CD4-positive, alpha-beta T cell treated with Interleukin-17A for 4 hours (primary cell): ENCODE measurements around the gene TOX4.
"Not testable (repeated sequence)": the region's sequence is repeated elsewhere in the genome, so short reads cannot be mapped to it uniquely, and the experiment has no call there.

Experiments used
- DNase-seq: peaks from one replicate; pipeline ENCODE4 v3.0.0-alpha.2; 2020; ENCODE audit warnings: mixed read lengths

TOX4 gene

GRCh38 chr14:21476925-21477681 lies at the start of gene TOX4, which contains the start of gene RAB2B:
TSS of gene TOX4 (plus strand) at chr14:21477195. CDS start at chr14:21477279, 84 bp downstream.
TSS of gene RAB2B (minus strand) at chr14:21476959. CDS start at chr14:21476872, 87 bp downstream.
- peak; percentile 93 for DNase-seq

DNA sequence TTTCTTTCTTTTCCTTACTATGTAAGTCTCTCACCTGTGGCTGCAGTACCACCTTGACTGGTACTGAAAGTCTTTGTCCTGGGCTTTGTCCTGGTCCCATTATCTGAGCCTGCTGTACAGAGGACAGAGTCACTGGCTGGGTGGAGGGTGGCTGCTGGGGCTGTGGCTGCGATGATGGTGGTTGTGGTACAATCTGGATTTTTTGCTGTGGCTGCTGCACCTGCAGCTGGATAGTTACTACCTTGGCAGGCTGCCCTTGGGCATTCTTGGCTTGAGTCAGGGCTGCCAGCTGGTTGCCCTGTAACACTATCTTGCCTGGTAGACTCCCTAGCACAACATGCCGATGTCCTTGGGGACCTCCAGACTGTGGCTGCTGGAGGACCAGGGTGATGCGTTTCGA lies 48.1 kb upstream of the TOX4 start:
- no peak for DNase-seq

DNA sequence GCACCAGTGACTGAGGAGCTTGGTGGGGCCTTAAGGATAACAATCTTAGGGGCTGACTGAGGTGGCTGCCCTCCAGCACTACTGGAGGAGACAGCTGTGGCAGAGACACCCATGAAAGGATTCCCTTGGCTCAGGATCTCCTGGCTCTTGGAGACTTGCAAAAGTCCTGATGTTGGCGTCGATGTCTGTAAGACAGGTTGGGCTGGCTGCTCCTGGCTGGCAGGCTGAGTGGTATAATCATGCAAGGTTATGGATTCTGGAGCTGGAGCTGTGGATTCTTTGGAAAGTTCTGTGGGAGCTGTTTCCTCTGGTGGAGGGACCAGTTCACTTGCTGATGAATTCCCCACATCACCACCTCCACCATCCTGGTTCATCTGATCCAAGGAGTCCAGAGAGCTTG lies 45.9 kb upstream of the TOX4 start:
- DNase-seq: no peak

DNA sequence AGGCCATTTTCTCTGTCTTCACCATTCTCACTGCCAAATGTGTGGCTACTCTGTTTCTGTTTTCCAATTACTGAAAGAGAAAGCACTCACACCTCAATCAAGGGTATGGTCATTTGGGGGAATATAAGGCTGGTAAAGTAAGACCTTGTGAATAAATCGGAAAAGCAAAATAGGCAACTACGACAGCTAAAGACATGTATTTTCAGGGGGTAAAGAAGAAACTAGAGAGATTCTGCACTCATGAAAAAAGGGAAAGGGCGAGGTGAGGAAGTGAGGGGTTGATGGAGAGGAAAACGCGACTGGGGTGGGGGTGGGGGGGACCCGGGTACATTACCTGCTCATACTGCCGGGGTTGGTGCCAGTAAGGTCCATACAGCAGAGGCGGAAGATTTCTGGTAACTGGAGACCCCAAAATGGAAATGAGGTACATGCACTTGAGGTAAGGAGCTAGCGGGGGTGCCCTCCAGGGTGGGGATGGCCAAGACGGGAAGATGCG lies 40.4 kb upstream of the TOX4 start:
- DNase-seq: no peak

DNA sequence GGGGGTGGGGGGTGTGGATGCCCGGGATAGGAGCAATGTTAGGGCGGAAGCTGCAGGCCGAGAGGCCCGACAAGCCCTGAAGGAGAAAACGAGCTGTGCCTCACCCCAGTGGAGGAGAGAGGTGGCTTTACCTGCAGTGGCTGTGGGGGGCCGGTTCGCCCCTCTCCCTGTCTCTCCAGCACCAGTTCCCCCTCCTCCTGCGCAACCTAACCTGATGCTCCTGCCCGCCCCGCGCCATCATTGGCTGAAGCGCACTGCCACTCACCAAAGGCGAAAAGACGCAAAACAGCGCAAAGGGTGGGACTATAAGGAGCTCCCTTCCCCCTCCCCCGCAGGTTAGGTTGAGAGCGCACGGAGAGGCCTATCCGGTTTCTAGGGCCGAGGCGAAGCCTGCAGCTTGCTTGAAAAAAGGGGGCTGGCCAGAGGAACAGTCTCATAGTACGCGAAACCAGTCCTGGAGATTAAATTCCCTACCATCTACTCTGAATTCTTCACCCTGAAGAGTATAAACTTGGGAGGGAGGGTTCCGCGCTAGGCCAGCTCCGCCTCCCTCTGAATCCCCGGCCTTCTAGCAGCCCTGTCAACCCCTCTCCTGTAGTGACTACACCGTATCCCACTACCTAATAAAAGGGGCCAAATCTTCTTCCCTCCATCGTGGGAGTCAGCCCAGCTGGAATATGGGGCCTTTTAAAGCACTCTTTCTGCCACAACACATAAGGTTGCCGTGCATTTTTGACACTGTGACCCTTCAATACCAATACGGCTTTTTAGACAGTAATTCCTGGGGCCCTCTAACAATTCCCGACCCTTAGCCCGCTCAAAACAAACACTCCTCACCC lies 39.7 kb upstream of the TOX4 start:
- DNase-seq: peak; percentile 99

DNA sequence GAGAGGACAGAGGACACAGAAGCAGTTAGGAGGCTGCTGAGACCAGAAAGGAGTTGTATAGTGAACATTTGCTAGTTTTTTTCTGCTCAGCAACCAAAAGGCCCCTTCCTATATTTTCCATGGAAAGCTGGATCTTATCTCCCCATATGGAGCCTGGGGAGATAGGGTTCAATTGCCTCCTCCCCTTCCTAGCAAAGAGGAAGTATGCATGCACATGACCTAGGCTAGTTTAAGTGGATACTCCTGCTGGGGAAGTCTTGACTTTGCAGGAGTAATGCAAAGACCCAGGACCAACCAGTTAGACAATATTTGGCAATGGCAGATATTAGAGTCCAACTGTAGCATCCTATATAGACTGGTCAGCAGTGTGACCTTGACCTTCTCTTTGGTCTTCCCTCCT lies 36.1 kb upstream of the TOX4 start:
- no peak for DNase-seq

- not testable (repeated sequence) for DNase-seq
Observed at GRCh38 chr14:21442657-21443056, 34.3 kb upstream of the TOX4 start.

DNA sequence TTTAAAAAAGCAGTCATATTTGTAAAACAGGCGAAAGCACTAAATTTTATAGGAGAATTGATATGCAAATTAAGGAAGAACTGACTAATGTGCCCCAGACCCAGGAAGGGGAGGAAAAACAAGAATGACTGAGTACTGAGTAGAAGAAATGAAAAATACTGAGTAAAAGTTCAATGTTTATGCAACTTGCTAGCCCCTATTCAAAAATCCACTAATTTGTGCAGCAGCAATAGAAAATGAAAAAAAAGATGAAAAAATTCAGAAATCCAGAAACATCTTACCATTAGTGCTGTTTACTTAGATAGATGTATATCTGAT lies 27.1 kb upstream of the TOX4 start:
- DNase-seq: no peak

- DNase-seq: no peak
Observed at GRCh38 chr14:21454843-21455544, 22.0 kb upstream of the TOX4 start.

DNA sequence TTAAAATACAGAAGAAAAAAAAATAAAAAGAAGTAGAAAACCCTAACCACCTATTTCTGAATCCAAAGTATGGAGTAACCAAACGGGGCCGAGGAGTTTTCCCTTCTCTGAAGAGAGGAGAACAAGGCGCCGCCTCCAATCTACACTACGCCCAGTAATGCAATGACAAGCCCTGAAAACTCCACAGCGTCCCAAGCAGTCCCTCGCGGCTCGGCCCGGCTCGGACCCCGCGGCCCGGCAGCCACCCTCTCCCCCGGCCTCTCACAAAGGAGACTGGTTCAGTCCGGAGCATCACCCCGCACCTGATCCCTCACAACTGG lies 21.4 kb upstream of the TOX4 start:
- no peak for DNase-seq

DNA sequence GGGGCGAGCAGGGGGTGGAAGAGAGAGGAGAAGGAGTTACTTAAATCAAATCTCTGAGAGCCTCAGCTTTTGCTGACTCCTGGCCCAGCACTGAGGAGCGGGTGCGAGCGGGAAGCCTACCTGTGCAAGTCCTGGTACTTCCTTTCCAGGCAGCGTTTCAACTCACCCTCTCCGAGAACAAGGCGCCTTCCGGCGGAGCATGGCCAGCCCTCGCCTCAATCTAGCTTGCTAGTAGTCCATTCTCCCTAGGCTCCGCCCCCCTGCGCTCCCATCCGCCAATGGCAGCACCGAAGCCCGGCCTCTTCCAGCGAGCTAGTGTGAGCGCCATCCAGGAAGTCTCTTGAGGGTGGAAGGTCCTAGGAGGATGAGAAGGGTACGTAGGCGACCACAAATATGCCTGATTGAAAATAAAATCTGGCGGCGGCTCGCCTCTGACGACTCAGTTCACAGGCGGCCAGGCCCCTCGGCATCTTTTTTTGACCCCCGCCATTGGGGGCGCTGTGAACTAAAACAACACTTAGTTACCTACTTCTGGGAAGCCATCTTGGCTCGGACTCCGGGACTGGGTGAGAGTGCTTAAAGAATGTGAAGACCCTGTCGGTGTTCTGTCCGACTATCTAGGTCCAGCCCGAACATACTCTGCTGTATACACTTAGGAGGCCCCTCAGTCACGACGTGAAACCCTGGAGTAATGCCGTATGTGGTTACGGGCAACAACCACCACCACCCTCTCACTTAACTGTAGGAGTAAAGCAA lies 20.9 kb upstream of the TOX4 start, which contains the start of gene CHD8:
CHD8 (minus strand) TSS at position 212 of the 756 bp plus-strand sequence. CDS start 24,480 bp downstream, outside the sequence.
- peak; percentile 99 for DNase-seq

DNA sequence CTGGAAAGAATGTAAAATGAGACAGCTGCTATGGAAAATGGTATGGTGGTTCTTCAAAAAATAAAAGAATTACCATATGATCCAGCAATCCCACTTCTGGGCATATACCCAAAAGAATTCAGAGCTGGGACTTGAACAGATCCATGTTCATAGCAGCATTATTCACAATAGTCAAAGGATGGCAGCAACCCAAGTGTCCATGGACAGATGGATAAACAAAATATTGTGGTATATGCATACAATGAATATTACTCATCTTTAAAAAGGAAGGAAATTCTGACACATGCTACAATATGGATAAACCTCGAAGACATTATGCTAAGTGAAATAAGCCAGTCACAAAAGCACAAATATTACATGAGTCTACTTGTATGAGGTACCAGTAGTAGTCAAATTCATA lies 9.4 kb upstream of the TOX4 start:
- no peak for DNase-seq

- no peak for DNase-seq
Observed at GRCh38 chr14:21475767-21476522, 1.1 kb upstream of the TOX4 start.

- DNase-seq: peak; percentile 89
Observed at GRCh38 chr14:21476523-21476924, 471 bp upstream of the TOX4 start.

DNA sequence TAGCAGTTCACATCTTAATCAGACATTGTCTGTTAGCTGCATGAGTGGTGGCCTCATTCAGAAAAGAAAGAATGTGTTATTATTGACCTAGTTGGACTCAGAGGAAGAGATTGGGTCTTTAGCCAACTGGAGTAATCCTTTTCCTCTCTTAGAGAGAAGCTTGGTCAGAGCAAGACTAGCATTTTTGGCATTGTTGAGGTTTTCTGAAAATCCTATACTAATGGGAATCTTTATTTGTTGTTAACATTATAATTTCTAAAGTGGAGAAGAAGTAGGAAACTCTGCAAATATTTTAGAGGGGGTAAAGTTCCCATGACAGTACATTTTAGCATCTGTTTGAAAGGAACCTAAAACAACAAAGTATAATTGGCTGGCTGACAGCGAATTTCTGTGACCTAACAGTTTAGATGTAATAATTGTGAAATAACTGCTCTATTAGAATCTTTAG lies 9.7 kb downstream of the TOX4 start:
- no peak for DNase-seq

DNA sequence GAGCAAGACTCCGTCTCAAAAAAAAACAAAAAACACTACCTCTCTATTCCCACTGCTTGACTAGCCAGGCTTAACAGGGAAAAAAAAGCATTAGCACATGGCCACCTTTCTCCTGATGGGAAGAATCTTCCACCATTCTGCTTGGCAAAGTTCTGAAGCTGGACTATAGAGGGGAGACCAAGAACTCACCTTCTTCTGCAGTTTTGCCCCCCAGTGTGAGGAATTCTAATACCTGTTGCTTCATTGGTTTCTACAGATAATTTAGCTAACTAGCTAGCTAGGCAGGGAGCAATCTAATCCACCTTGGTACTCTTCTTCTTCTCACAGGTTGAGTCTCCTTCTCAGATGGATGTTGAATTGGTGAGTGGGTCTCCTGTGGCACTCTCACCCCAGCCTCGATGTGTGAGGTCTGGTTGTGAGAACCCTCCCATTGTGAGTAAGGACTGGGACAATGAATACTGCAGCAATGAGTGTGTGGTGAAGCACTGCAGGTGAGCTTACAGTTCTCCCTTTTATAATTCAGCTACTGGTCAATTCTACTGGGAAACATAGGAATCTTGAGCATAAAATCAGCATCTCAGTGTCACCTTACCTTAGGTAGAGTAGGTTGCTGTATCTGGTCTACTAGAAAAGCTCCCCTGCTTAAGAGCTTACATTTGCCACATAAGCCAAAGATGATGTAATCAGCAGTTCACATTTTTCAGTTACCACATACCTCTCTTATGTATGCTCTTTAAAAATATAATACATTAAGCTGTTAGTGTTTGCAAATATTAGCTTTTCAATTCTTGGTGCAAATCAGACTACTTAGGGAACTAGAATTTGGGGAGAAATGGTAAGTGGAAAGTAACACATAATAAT lies 18.1 kb downstream of the TOX4 start:
- no peak for DNase-seq

GRCh38 chr14:21496453-21496852 lies 19.5 kb downstream of the TOX4 start:
- no peak for DNase-seq

GRCh38 chr14:21498540-21499526 lies 21.8 kb downstream of the TOX4 start:
- peak; percentile 52 for DNase-seq

DNA sequence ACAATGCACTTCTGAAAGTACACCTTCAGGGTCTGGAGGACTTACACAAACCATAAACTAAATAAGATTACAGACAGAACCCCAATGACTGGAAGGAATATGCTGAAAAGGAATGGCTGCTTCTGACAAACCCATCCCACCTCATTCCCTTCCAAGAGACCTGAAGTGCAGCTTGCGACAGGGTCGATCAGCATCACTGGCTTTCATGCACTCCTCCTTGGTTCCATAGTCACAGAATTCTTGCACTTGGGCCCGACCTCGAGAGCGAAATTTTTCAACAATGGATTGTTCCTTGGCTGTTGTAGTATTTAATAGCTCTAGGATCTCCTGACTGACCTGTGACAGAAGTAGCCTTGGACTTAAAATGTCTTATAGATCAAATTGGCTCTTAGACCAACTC lies 24.6 kb downstream of the TOX4 start:
- no peak for DNase-seq
